Gastroesophageal sphincter (tissue), 3 donors: ENCODE data around the gene AUTS2.

Experiments
- EP300 ChIP-seq: sonication (generic); formaldehyde crosslinking; IDR thresholded peaks from one replicate; pipeline ENCODE4 v1.6.1; 2017; ENCODE audit warnings: antibody characterized with exemption, mild to moderate bottlenecking
- POLR2A ChIP-seq, 2 donors: fragments of 450-650 bp; IDR thresholded peaks; one replicate each; pipeline ENCODE4 v1.6.1; 2017; ENCODE audit warnings: antibody characterized with exemption in 2 of 2, mild to moderate bottlenecking in 2 of 2, moderate library complexity in 1 of 2
- POLR2AphosphoS5 ChIP-seq: sonication (generic); formaldehyde crosslinking; IDR thresholded peaks from one replicate; pipeline ENCODE4 v1.6.1; 2017; ENCODE audit warnings: antibody characterized with exemption
- TF ChIP-seq, protein P1 (sequence below), 4 experiments: fragments of 200-600 bp in 2 of 4; fragments of 450-650 bp in 2 of 4; sonication (generic) in 1 of 4; IDR thresholded peaks; one replicate each; pipeline ENCODE4 v1.5.1; 2017 to 2019; ENCODE audit warnings: antibody characterized with exemption in 4 of 4, mild to moderate bottlenecking in 2 of 4, moderate library complexity in 2 of 4

DNA sequence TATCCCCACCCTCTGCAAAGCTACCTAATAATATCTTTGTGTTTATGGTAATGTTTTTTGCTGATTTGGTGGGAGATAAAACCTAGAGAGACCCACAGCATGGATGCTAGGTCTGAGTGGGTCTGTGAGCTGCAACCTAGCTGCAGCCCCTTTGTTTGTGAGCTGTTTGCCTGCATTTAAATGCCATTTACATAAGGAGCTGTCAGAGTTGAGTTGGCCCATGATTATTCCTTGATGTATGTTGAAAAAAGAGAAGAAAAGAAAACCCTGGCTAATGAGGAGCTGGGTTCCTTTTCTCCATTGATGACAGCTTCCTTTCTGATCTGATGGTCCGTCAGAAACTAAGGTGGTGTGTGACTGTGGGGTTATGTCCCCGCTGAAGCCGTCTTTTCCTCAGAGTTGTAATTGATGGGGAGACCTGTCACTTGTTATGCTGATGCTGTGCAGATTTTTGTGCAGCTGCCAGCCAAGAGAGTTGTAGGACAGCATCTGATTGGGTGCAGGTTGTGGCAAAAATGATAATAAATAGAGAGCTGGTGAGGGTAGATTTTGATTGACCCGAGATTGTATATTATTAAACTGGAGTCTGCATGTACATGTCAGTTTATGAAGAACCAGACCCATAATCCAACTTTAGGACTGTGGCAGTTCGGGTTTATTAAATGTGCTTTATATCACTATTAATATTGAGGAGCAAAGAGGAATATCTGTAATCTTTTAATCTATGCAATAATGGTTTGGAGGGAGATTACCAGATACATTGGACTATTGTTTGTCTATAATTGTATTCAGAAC is 219.8 kb downstream of the AUTS2 start:
- TF ChIP-seq, protein P1, sequence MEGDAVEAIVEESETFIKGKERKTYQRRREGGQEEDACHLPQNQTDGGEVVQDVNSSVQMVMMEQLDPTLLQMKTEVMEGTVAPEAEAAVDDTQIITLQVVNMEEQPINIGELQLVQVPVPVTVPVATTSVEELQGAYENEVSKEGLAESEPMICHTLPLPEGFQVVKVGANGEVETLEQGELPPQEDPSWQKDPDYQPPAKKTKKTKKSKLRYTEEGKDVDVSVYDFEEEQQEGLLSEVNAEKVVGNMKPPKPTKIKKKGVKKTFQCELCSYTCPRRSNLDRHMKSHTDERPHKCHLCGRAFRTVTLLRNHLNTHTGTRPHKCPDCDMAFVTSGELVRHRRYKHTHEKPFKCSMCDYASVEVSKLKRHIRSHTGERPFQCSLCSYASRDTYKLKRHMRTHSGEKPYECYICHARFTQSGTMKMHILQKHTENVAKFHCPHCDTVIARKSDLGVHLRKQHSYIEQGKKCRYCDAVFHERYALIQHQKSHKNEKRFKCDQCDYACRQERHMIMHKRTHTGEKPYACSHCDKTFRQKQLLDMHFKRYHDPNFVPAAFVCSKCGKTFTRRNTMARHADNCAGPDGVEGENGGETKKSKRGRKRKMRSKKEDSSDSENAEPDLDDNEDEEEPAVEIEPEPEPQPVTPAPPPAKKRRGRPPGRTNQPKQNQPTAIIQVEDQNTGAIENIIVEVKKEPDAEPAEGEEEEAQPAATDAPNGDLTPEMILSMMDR (IDR thresholded peaks at IDR 0.05): no peak
- TF ChIP-seq POLR2A (IDR thresholded peaks at IDR 0.05) (no peak), POLR2AphosphoS5 (no peak), EP300 (no peak)
